CD4-positive, CD25-positive, alpha-beta regulatory T cell (primary cell): ENCODE measurements around the gene FOLR1. TPM values are rescaled to one million over a fixed set of nuclear protein-coding genes. Genes with fewer than 3 reads are reported as not detected.
"Not testable (repeated sequence)": the region's sequence is repeated elsewhere in the genome, so short reads cannot be mapped to it uniquely, and the experiment has no call there.

Source experiments
- ATAC-seq, 2 donors: fragments of 150-1000 bp; cut with Tn5 transposase; one replicate each; pipeline ENCODE4 v1.10.0; 2021; ENCODE audit warnings: low read depth in 2 of 2, moderate number of reproducible peaks in 2 of 2, moderate library complexity in 1 of 2
- DNase-seq, 3 donors: peaks; one replicate each; pipeline versions ENCODE4 v3.0.0 to v3.0.0-alpha.2; 2012 to 2022; ENCODE audit warnings: mixed read lengths in 1 of 3
- H3K27ac ChIP-seq: one replicate; pipeline ENCODE4 v1.7.0; 2013; ENCODE audit warnings: mild to moderate bottlenecking, low read length; ENCODE audit not compliant: insufficient read depth, poor library complexity, severe bottlenecking
- H3K27me3 ChIP-seq: one replicate; pipeline ENCODE4 v1.7.0; 2013; ENCODE audit warnings: low read length; ENCODE audit not compliant: control insufficient read depth, insufficient read depth
- H3K36me3 ChIP-seq: one replicate; pipeline ENCODE4 v1.7.0; 2013; ENCODE audit warnings: mild to moderate bottlenecking, low read length, moderate library complexity; ENCODE audit not compliant: control insufficient read depth, insufficient read depth
- H3K4me1 ChIP-seq: 2 replicates; pipeline ENCODE4 v1.7.0; 2013; ENCODE audit warnings: mild to moderate bottlenecking, low read length; ENCODE audit not compliant: insufficient read depth, control insufficient read depth, poor library complexity, severe bottlenecking
- H3K4me3 ChIP-seq: one replicate; pipeline ENCODE4 v1.7.0; 2013; ENCODE audit warnings: low read depth, mild to moderate bottlenecking, low read length, moderate library complexity
- H3K9me3 ChIP-seq, 2 experiments: 1 replicate in 1 of 2; 2 replicates in 1 of 2; pipeline ENCODE4 v1.7.0; 2013; ENCODE audit warnings: low read length in 2 of 2, mild to moderate bottlenecking in 1 of 2, moderate library complexity in 1 of 2; ENCODE audit not compliant: control insufficient read depth in 2 of 2
- H3K27ac Mint-ChIP-seq, 3 donors: one replicate each; pipeline ENCODE4 v1.8.0; 2020 to 2022; ENCODE audit warnings: mild to moderate bottlenecking in 3 of 3, mixed read lengths in 3 of 3, moderate library complexity in 2 of 3
- H3K27me3 Mint-ChIP-seq: one replicate; pipeline ENCODE4 v1.8.0; 2022; ENCODE audit warnings: mild to moderate bottlenecking, mixed read lengths
- H3K36me3 Mint-ChIP-seq: one replicate; pipeline ENCODE4 v1.8.0; 2020; ENCODE audit warnings: mixed read lengths
- H3K4me1 Mint-ChIP-seq, 4 donors: one replicate each; pipeline ENCODE4 v1.8.0; 2020 to 2022; ENCODE audit warnings: mixed read lengths in 4 of 4, mild to moderate bottlenecking in 1 of 4
- H3K4me3 Mint-ChIP-seq, 4 donors: one replicate each; pipeline ENCODE4 v1.8.0; 2020 to 2022; ENCODE audit warnings: mild to moderate bottlenecking in 4 of 4, mixed read lengths in 4 of 4, moderate library complexity in 3 of 4
- H3K9me3 Mint-ChIP-seq, 7 donors: one replicate each; pipeline ENCODE4 v1.8.0; 2020 to 2022; ENCODE audit warnings: mixed read lengths in 7 of 7, mild to moderate bottlenecking in 3 of 7, moderate library complexity in 2 of 7
- polyA plus RNA-seq, 4 donors: library from polyadenylated mRNA; unstranded; fragments of 300-500 nt; fragmentation: Illumina TruSeq; gene quantifications; one replicate each; pipeline ENCODE4 v1.2.3, GENCODE V29; 2021
- total RNA-seq: library from RNA; stranded (reverse); gene quantifications from one replicate; pipeline ENCODE4 v1.2.3, GENCODE V29; 2022

The FOLR1 gene
- total RNA-seq (not detected), polyA plus RNA-seq (not detected)

GRCh38 chr11:72191961-72192381, at the start of gene FOLR1:
FOLR1 (plus strand) TSS chr11:72192140; CDS start chr11:72192174, 34 bp downstream.
- Histone ChIP-seq H3K9me3 (no peaks in the 10 kb centered on the region), H3K4me3 (no peak within 1 kb of the TSS), H3K4me1 (no peaks in the 10 kb centered on the region), H3K27me3 (no peaks in the 10 kb centered on the region), H3K36me3 (no peaks in the 10 kb centered on the region), H3K27ac (no peak within 1 kb of the TSS)
- Mint-ChIP-seq H3K4me1 (no peaks in the 10 kb centered on the region), H3K27me3 (no peaks in the 10 kb centered on the region), H3K36me3 (no peaks in the 10 kb centered on the region), H3K27ac (no peak within 1 kb of the TSS), H3K9me3 (no peaks in the 10 kb centered on the region), H3K4me3 (no peak within 1 kb of the TSS)
- DNase-seq (no peak), ATAC-seq (no peak)

- not testable (repeated sequence) for H3K36me3 Mint-ChIP-seq, H3K4me1 Mint-ChIP-seq, H3K4me1 ChIP-seq, H3K36me3 ChIP-seq, H3K27me3 ChIP-seq, H3K27ac Mint-ChIP-seq, ATAC-seq, H3K9me3 Mint-ChIP-seq, H3K4me3 ChIP-seq, H3K4me3 Mint-ChIP-seq, H3K27ac ChIP-seq, DNase-seq, H3K9me3 ChIP-seq
- H3K27me3 Mint-ChIP-seq = peaks cover 19% of the 10 kb centered on the region
These were observed 49.4 kb upstream of the FOLR1 start for GRCh38 chr11:72142543-72142942.

GRCh38 chr11:72144807-72145565, 47.0 kb upstream of the FOLR1 start:
- H3K27me3 ChIP-seq = no peaks in the 10 kb centered on the region
- Mint-ChIP-seq H3K27me3 (peaks cover 19% of the 10 kb centered on the region), H3K4me3 (no peak overlapping the region), H3K4me1 (peaks cover 0 to 4% (median 0%) of the 10 kb centered on the region in 4 donors), H3K27ac (no peak overlapping the region), H3K36me3 (no peaks in the 10 kb centered on the region), H3K9me3 (no peaks in the 10 kb centered on the region)
- no peaks in the 10 kb centered on the region for H3K9me3 ChIP-seq
- ATAC-seq = no peak
- no peak overlapping the region for H3K27ac ChIP-seq
- DNase-seq = no peak
- no peak overlapping the region for H3K4me3 ChIP-seq
- H3K4me1 ChIP-seq = no peaks in the 10 kb centered on the region
- no peaks in the 10 kb centered on the region for H3K36me3 ChIP-seq

GRCh38 chr11:72146625-72147024, 45.3 kb upstream of the FOLR1 start:
- Mint-ChIP-seq H3K9me3 (no peaks in the 10 kb centered on the region), H3K4me3 (no peak overlapping the region), H3K4me1 (peaks cover 0 to 4% (median 0%) of the 10 kb centered on the region in 4 donors), H3K27me3 (peaks cover 19% of the 10 kb centered on the region), H3K27ac (no peak overlapping the region), H3K36me3 (no peaks in the 10 kb centered on the region)
- Histone ChIP-seq H3K36me3 (no peaks in the 10 kb centered on the region), H3K27me3 (no peaks in the 10 kb centered on the region), H3K27ac (no peak overlapping the region), H3K4me3 (no peak overlapping the region), H3K4me1 (no peaks in the 10 kb centered on the region), H3K9me3 (no peaks in the 10 kb centered on the region)
- no peak for DNase-seq
- no peak for ATAC-seq

- H3K36me3 ChIP-seq = no peaks in the 10 kb centered on the region
- ATAC-seq (no peak), DNase-seq (no peak)
- peaks cover 24% of the 10 kb centered on the region for H3K27me3 Mint-ChIP-seq
- H3K27ac Mint-ChIP-seq = no peak overlapping the region
- no peaks in the 10 kb centered on the region for H3K4me1 Mint-ChIP-seq
- no peaks in the 10 kb centered on the region for H3K4me1 ChIP-seq
- H3K4me3 ChIP-seq = no peak overlapping the region
- no peaks in the 10 kb centered on the region for H3K27me3 ChIP-seq
- peaks cover 0 to 2% (median 0%) of the 10 kb centered on the region in 7 donors for H3K9me3 Mint-ChIP-seq
- H3K36me3 Mint-ChIP-seq = no peaks in the 10 kb centered on the region
- no peak overlapping the region for H3K4me3 Mint-ChIP-seq
- H3K27ac ChIP-seq = no peak overlapping the region
- no peaks in the 10 kb centered on the region for H3K9me3 ChIP-seq
These were observed 41.1 kb upstream of the FOLR1 start for GRCh38 chr11:72150882-72151281.

- H3K9me3 Mint-ChIP-seq, H3K36me3 ChIP-seq, H3K27me3 ChIP-seq, H3K4me3 ChIP-seq, DNase-seq, H3K27ac ChIP-seq, H3K27ac Mint-ChIP-seq, H3K4me3 Mint-ChIP-seq, H3K4me1 Mint-ChIP-seq, ATAC-seq, H3K9me3 ChIP-seq, H3K4me1 ChIP-seq, H3K36me3 Mint-ChIP-seq: not testable (repeated sequence)
- peaks cover 44% of the 10 kb centered on the region for H3K27me3 Mint-ChIP-seq
These were observed 38.1 kb upstream of the FOLR1 start for GRCh38 chr11:72153874-72154273.

- Mint-ChIP-seq H3K4me1 (no peaks in the 10 kb centered on the region), H3K27me3 (peaks cover 47% of the 10 kb centered on the region), H3K27ac (no peak overlapping the region), H3K9me3 (peaks cover 0 to 2% (median 0%) of the 10 kb centered on the region in 7 donors), H3K4me3 (no peak overlapping the region), H3K36me3 (no peaks in the 10 kb centered on the region)
- DNase-seq (no peak), ATAC-seq (no peak)
- Histone ChIP-seq H3K27ac (no peak overlapping the region), H3K36me3 (no peaks in the 10 kb centered on the region), H3K4me1 (no peaks in the 10 kb centered on the region), H3K9me3 (no peaks in the 10 kb centered on the region), H3K4me3 (no peak overlapping the region), H3K27me3 (no peaks in the 10 kb centered on the region)
These were observed 37.1 kb upstream of the FOLR1 start for GRCh38 chr11:72154816-72155215.

- ATAC-seq = no peak
- H3K36me3 Mint-ChIP-seq = no peaks in the 10 kb centered on the region
- H3K27ac ChIP-seq = no peak overlapping the region
- H3K9me3 Mint-ChIP-seq = peaks cover 0 to 2% (median 0%) of the 10 kb centered on the region in 7 donors
- H3K4me3 Mint-ChIP-seq = no peak overlapping the region
- no peaks in the 10 kb centered on the region for H3K27me3 ChIP-seq
- peaks cover 55% of the 10 kb centered on the region for H3K27me3 Mint-ChIP-seq
- no peak overlapping the region for H3K4me3 ChIP-seq
- no peak overlapping the region for H3K27ac Mint-ChIP-seq
- DNase-seq = no peak
- no peaks in the 10 kb centered on the region for H3K4me1 Mint-ChIP-seq
- no peaks in the 10 kb centered on the region for H3K4me1 ChIP-seq
- H3K36me3 ChIP-seq = no peaks in the 10 kb centered on the region
- no peaks in the 10 kb centered on the region for H3K9me3 ChIP-seq
These were observed 36.2 kb upstream of the FOLR1 start for GRCh38 chr11:72155751-72156150.
